ENCODE results near the gene KSR1. TPM values are rescaled to one million over a fixed set of nuclear protein-coding genes. Genes with fewer than 3 reads are reported as not detected.

KSR1 gene
- total RNA-seq, 1 experiment from 2014 or later = 19.1 TPM

DNA sequence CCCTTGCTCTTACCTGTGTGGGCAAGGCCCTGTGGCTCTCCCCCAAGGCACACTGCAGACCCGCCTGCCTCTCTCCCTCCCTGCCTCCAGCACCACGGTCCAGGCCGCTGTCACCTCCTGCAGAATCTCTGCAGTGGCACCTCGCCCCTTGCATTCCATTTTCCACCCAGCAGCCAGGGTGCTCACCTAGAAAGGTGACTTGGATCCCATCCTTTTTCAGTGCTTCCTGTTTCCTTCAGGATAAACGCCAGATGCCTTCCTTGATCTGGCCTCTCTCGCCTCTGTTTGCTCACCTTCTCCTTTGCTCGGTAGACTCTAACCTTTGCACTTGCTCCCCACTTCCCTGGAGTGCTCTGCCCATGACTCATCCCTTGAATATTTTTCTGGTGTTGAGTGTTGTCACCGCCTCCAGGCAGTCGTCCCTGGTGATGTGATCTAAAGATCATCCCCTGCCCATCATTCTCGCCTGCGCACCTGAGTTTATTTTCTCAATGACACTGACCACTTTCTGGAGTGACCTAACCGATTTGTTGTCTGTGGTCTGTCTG is 95.5 kb downstream of the KSR1 start:
- intact Hi-C loops (cut with micrococcal nuclease; ENCODE audit: unreplicated experiment) = loop anchor here (1.0 to 5.0 kb wide), 5 partner anchors 22 to 199 kb away; no protein-coding TSS in a partner anchor
- no peaks in the 10 kb centered on the region for H3K36me3 ChIP-seq (ENCODE audit: low read depth)
- no peak overlapping the region; the same call in 1 of the 2 replicates for H3K4me3 ChIP-seq
- ChIA-PET POLR2A (ENCODE audit: unreplicated experiment) (interaction anchor here (0.6 kb wide), 1 partner anchor 257 kb away, joined by 3 read pairs; the partner anchor contains the start of gene WSB1), CTCF (no interaction called here)
- no peaks in the 10 kb centered on the region for H3K9me2 ChIP-seq (ENCODE audit: insufficient read depth)
- H3F3A ChIP-seq (ENCODE audit: insufficient read depth, low read depth) = peaks cover 28% of the 10 kb centered on the region
- no peaks in the 10 kb centered on the region for H3K27me3 ChIP-seq (ENCODE audit: insufficient read depth, low read depth)
- H3K4me1 ChIP-seq (replicated peaks; ENCODE audit: insufficient read depth) = peaks cover 47% of the 10 kb centered on the region
- no TSS peak for BruUV-seq (replicated peaks)
- no peaks in the 10 kb centered on the region; the same call in 1 of the 2 replicates for H4K20me1 ChIP-seq (ENCODE audit: insufficient read depth)
- TF ChIP-seq, protein P1, sequence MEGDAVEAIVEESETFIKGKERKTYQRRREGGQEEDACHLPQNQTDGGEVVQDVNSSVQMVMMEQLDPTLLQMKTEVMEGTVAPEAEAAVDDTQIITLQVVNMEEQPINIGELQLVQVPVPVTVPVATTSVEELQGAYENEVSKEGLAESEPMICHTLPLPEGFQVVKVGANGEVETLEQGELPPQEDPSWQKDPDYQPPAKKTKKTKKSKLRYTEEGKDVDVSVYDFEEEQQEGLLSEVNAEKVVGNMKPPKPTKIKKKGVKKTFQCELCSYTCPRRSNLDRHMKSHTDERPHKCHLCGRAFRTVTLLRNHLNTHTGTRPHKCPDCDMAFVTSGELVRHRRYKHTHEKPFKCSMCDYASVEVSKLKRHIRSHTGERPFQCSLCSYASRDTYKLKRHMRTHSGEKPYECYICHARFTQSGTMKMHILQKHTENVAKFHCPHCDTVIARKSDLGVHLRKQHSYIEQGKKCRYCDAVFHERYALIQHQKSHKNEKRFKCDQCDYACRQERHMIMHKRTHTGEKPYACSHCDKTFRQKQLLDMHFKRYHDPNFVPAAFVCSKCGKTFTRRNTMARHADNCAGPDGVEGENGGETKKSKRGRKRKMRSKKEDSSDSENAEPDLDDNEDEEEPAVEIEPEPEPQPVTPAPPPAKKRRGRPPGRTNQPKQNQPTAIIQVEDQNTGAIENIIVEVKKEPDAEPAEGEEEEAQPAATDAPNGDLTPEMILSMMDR (conservative IDR thresholded peaks at IDR 0.05) = no peak
- no peak for TF ChIP-seq EZH2 (IDR thresholded peaks at IDR 0.05; ENCODE audit: low read depth)
- H2AFZ ChIP-seq = no peak overlapping the region
- no peaks in the 10 kb centered on the region for H3K9me3 ChIP-seq (ENCODE audit: insufficient read depth, low read depth)
- no peaks in the 10 kb centered on the region; the same call in 1 of the 2 replicates for H3K79me2 ChIP-seq (ENCODE audit: low read depth)
- DNase-seq = peak; percentile 80 to 94
- H3K27ac ChIP-seq = peak overlapping the region; percentile 86
- peak overlapping the region; percentile 65 for H3K4me2 ChIP-seq

DNA sequence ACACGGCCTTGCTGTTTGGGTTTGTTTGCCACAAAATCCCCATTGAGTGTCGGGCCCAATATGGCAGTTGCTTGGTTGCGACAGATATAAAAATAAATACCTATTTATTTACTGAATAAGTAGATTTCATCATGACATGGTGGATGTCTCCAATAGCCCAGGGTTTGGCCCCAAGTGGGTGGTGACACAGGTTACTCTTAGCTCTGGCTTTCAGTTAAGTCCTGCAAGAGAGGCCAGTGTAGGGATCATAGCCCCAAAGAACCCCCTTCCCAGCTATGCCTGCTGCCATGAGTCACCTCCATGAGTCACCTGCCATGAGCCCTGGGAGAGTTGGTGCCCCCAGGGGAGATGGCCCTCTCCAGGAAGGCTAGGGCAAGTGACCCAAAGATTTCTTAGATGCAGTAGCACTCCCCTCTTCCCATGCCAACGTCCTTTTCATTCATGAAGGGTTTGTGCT is 96.1 kb downstream of the KSR1 start:
- Histone ChIP-seq H4K20me1 (ENCODE audit: insufficient read depth) (no peaks in the 10 kb centered on the region; the same call in 1 of the 2 replicates), H3K4me3 (peak overlapping the region; percentile 12; the same call in 1 of the 2 replicates), H3K27me3 (ENCODE audit: insufficient read depth, low read depth) (no peaks in the 10 kb centered on the region), H3K79me2 (ENCODE audit: low read depth) (no peaks in the 10 kb centered on the region; the same call in 1 of the 2 replicates), H3K27ac (peak overlapping the region; percentile 86), H3K4me2 (peak overlapping the region; percentile 65), H3K36me3 (ENCODE audit: low read depth) (no peaks in the 10 kb centered on the region), H3F3A (ENCODE audit: insufficient read depth, low read depth) (peaks cover 28% of the 10 kb centered on the region), H3K9me3 (ENCODE audit: insufficient read depth, low read depth) (no peaks in the 10 kb centered on the region), H3K4me1 (replicated peaks; ENCODE audit: insufficient read depth) (peaks cover 44% of the 10 kb centered on the region), H3K9me2 (ENCODE audit: insufficient read depth) (no peaks in the 10 kb centered on the region), H2AFZ (no peak overlapping the region)
- no peak for TF ChIP-seq EZH2 (IDR thresholded peaks at IDR 0.05; ENCODE audit: low read depth)
- TF ChIP-seq, protein P1 (conservative IDR thresholded peaks at IDR 0.05) = no peak
- ChIA-PET POLR2A (ENCODE audit: unreplicated experiment) (interaction anchor here (0.6 to 0.8 kb wide), 2 partner anchors 17 to 258 kb away, joined by 3 to 5 read pairs; partner anchors contain the start of gene WSB1), CTCF (interaction anchor here (0.9 kb wide), 1 partner anchor 52 kb away, joined by 3 read pairs; no protein-coding TSS in a partner anchor)
- peak; percentile 94 to 96 for DNase-seq
- intact Hi-C loops (cut with micrococcal nuclease; ENCODE audit: unreplicated experiment) = loop anchor here (1.0 to 5.0 kb wide), 5 partner anchors 23 to 200 kb away; no protein-coding TSS in a partner anchor
- BruUV-seq (replicated peaks) = no TSS peak

DNA sequence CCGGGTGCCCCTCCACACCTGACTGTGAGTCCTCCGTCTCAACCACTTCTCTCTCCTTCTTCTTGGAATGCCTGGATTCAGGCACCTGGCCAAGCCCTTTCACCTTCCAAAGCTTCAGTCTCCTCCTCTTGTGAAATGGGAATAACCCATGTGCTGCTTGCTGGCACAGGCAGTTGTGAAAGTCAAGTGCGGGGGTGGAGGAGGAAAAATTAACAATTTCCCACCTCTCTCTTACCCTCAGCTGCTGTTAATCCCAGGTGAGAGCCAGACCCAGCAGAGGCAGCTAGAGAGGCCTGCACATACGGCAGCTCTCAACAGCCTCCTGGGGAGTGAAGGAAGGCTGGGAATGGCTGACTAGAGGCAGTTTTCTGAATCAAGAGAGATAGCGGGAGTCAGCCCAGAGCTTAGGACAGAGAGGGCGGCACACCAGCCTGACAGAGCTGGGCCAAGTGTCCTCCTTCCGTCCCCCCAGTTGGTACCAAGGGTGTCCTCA is 96.8 kb downstream of the KSR1 start:
- peaks cover 28% of the 10 kb centered on the region for H3F3A ChIP-seq (ENCODE audit: insufficient read depth, low read depth)
- POLR2A ChIA-PET (ENCODE audit: unreplicated experiment) = interaction anchor here (0.8 kb wide), 1 partner anchor 17 kb away, joined by 5 read pairs; no protein-coding TSS in a partner anchor
- no peak for TF ChIP-seq EZH2 (IDR thresholded peaks at IDR 0.05; ENCODE audit: low read depth)
- TF ChIP-seq, protein P1 (conservative IDR thresholded peaks at IDR 0.05) = no peak; the same call in 1 of the 2 replicates

More for the DNA sequence above, 96.8 kb downstream of the KSR1 start:
- Histone ChIP-seq H3K27me3 (ENCODE audit: insufficient read depth, low read depth) (no peaks in the 10 kb centered on the region), H2AFZ (no peak overlapping the region), H3K4me1 (replicated peaks; ENCODE audit: insufficient read depth) (peaks cover 44% of the 10 kb centered on the region), H3K9me3 (ENCODE audit: insufficient read depth, low read depth) (no peaks in the 10 kb centered on the region), H3K4me2 (peak overlapping the region; percentile 65), H3K79me2 (ENCODE audit: low read depth) (no peaks in the 10 kb centered on the region; the same call in 1 of the 2 replicates), H3K9me2 (ENCODE audit: insufficient read depth) (no peaks in the 10 kb centered on the region), H4K20me1 (ENCODE audit: insufficient read depth) (no peaks in the 10 kb centered on the region; the same call in 1 of the 2 replicates), H3K36me3 (ENCODE audit: low read depth) (no peaks in the 10 kb centered on the region), H3K27ac (peak overlapping the region; percentile 86), H3K4me3 (no peak overlapping the region; the same call in 1 of the 2 replicates)
- CTCF ChIA-PET = interaction anchor here (0.6 to 0.9 kb wide), 2 partner anchors 10 to 51 kb away, joined by 3 read pairs; no protein-coding TSS in a partner anchor
- peak; percentile 16 to 68 for DNase-seq
- no TSS peak for BruUV-seq (replicated peaks)
- intact Hi-C loops (cut with micrococcal nuclease; ENCODE audit: unreplicated experiment) = loop anchor here (2.0 to 5.0 kb wide), 3 partner anchors 58 to 200 kb away; no protein-coding TSS in a partner anchor
